HG02759 (cell line): ENCODE measurements around the gene MIDN.

Experiments used
- ATAC-seq: cut with Tn5 transposase; IDR thresholded peaks from one replicate; pipeline ENCODE4 v1.9.1; 2021; ENCODE audit warnings: mild to moderate bottlenecking, moderate library complexity; ENCODE audit not compliant: unreplicated experiment

Gene MIDN

DNA sequence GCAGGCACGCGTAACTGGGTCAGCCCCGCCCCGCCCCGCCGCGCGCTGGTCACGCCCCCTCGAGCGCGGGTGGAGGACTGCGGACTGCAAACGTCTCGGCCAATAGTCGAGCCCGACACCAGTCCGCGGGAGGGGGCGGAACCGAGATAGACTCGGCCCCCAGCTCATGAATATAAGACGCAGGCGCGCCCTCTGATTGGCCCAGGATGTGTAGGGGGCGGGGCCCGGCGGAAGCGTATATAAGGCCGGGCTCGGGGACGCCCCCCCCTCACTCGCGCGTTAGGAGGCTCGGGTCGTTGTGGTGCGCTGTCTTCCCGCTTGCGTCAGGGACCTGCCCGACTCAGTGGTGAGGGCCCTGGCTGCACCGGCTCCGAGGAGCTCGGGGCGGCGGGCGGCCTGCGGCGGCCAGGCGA is 20.7 kb downstream of the MIDN start, which contains the start of gene CIRBP:
Gene CIRBP, plus strand, starts transcription at position 268 of the 413 bp plus-strand sequence. CDS start 1,602 bp downstream, outside the sequence.
- peak; percentile 54 for ATAC-seq

DNA sequence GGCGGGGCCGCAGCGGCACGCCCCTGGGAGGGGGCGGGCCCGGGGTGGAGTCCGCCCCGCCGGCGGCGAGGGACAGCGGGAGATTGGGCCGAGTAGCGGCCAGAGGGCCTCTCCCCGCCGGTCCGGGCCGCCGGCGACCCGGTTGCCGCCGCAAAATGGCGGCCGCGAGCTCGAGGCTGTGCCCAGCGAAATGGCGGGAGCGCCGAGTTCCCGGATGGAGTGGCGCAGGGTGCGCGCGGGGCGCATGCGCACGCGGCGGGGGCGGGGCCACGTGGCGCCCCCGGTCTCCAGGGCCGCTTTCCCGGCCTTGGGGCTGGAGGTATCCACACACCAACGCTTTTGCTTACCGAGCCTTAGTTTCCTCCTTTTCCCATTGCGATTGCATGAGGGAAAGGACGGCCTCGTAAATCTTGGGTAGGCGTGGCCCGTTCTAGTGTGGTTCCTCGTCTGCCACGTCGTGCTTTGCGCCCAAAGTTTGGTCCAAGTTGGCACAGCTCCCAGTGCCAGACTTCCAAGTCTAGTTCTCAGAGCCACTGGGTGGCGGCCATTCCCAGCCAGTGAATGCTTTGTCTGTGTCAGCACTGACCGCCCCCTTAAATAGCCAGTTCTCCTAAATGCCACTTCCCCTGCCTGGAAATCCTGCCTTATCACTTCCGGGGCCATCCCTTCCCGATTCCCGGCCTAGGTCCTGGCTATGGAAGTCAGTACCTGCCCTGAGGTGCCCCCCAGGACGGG is 21.3 kb downstream of the MIDN start:
- ATAC-seq, result peak; percentile 37

DNA sequence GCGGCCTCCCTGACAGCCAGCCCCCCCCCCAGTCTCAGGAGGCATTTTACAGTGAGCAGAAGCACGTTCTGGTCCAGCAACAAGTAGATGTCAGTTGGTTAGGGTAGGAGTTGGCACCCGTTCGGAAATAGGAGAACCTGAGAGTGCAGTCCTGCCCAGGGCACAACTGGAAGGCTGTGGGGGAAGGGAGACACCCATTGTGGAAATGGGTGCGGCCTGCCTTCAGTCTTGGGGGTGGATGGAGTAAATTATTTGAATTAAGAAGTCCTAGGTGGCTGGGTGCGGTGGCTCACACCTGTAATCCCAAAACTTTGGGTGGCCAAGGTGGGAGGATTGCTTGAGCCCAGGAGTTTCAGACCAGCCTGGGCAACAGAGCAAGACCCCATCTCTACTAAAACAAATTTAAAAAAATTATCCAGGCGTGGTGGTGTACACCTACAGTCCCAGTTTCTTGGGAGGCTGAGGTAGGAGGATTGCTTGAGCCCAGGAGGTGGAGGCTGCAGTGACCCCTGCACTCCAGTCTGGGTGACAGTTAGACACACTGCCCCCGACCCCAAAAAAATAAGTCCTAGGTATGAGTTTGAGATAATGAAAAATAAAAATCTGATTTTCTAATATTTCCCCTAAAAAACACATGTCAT is 21.9 kb downstream of the MIDN start:
- no peak for ATAC-seq

DNA sequence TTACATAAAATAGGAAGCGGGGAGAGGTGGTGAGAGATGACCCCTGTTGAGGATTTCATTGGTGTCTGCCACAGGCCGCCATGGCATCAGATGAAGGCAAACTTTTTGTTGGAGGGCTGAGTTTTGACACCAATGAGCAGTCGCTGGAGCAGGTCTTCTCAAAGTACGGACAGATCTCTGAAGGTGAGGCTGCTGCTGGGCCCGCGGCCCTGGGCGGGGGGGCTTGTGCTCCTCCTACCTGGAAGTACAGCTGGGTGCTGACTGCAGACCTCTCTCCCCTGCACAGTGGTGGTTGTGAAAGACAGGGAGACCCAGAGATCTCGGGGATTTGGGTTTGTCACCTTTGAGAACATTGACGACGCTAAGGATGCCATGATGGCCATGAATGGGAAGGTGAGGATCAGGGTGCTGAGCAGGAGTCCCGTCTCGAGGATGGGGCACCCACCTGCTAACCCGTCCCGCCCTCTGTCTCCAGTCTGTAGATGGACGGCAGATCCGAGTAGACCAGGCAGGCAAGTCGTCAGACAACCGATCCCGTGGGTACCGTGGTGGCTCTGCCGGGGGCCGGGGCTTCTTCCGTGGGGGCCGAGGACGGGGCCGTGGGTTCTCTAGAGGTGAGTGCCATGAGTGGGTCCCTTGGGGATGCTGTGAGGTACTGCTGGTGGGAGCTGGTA is 22.6 kb downstream of the MIDN start:
- no peak for ATAC-seq

DNA sequence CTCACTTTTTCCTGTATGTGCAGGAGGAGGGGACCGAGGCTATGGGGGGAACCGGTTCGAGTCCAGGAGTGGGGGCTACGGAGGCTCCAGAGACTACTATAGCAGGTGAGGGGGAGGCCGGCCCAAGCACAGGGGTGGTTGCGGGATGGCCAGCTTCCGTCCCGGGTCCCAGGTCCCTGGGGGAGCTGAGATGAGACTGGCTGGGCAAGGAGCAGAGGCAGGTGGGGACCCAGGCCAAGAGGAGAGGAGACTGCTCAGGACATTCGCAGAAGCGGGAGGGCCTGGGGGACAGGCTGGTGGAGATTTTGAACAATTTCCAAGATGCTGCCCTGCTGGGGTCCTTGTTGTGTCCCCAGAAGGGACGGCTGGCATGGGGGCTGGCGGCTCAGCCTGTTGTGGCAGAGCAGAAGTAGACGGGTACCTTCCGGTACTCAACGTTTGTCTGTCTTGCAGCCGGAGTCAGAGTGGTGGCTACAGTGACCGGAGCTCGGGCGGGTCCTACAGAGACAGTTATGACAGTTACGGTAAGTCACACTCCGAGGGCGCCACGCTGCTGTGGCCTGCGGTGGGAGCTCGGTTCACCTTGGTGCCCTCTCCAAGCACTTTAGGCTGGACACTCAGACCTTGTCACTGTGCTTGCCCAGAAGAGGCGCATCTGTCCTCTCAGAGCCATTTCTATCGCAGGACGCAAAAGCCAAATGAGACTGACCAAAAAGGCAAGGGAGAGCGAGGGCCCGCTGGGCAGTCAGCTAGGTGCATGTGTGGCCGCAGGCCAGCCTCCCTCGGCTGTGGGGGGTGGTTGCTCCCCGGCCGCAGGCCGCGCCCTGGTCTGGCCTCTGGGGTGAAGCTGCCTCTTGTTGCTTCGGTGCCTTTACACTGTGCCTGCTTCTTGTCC is 23.4 kb downstream of the MIDN start:
- no peak for ATAC-seq

DNA sequence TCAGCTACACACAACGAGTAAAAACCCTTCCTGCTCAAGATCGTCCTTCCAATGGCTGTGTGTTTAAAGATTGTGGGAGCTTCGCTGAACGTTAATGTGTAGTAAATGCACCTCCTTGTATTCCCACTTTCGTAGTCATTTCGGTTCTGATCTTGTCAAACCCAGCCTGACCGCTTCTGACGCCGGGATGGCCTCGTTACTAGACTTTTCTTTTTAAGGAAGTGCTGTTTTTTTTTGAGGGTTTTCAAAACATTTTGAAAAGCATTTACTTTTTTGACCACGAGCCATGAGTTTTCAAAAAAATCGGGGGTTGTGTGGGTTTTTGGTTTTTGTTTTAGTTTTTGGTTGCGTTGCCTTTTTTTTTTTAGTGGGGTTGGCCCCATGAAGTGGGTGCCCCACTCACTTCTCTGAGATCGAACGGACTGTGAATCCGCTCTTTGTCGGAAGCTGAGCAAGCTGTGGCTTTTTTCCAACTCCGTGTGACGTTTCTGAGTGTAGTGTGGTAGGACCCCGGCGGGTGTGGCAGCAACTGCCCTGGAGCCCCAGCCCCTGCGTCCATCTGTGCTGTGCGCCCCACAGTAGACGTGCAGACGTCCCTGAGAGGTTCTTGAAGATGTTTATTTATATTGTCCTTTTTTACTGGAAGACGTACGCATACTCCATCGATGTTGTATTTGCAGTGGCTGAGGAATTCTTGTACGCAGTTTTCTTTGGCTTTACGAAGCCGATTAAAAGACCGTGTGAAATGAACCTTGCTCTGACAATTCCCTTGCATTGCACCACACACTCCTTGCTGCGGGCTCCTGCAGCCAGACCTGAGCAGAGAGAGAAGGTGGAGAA is 24.3 kb downstream of the MIDN start:
- ATAC-seq, result no peak

DNA sequence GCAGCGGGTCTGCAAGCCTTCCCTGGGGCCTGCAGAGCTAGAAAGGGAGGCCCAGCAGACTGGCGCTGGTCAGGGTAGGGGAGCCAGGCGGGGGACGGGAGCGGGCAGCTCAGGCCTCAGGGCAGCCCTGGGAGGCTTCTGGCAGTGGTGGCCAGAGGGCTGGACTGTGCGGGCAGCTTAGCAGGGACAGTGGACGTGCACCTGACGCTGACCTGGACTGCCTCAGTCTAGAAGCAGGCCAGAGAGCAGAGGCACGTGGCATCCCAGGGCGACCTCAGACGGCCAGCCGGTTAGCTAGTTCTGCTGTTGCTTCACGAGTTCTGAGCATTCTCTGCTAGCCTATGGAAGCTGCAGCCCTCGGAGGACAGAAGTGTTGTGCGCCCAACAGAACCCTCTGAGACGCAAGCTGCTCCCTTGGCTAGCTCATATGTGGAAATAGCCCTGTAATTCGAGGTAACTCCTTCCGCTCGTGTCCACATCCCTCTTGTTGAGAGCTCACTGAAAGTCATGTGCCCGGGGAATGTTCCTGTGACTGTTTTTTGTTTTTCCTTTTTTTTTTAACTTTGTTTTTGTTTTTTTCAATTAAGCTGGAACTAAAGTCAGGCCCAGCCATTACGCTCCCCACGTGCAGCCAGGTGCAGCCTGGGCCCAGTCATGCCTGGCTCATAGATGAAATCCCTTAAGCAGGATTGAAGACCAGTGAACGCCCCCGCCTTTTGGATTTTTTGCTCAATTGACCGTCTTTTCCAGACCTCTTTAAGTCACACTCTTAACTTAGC is 25.1 kb downstream of the MIDN start:
- ATAC-seq, result no peak

DNA sequence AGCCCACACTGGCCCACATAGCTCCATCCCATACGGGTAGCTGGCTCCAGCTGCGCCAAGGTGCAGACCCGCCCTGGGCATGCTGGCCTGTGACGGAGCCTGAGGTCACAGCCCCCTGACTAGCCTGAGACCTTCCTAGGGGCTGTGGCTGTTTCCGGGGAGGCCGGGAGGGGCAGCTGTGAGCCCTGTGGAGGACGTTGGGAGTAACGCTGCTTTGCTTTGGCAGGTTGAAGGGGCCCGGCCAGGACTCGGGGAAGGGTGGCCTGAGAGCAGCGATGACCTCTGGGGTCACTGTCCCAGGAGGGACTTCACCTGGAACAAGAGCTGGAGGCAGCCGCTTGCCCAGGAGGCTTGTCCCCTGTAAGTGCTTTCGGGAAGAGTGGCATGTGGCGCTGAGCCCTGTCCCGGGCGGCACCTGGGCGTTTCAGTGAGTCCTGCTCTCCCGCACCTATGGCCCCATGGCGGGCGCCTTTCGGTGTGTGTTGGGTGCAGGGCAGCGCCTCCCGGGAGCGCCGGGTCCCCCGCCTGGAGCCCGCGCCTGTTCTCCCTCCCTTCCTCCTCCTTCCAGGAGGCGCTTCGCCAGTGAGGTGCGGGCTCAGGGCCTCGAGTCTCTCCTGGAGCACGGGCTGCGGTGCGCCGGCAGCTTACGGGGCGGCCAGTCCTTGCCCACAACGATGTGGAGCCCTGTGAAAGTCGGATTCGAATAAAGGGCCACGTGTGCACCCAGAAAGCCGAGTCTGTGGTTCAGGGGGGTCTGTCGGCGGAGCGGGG is 25.9 kb downstream of the MIDN start:
- ATAC-seq, result no peak

DNA sequence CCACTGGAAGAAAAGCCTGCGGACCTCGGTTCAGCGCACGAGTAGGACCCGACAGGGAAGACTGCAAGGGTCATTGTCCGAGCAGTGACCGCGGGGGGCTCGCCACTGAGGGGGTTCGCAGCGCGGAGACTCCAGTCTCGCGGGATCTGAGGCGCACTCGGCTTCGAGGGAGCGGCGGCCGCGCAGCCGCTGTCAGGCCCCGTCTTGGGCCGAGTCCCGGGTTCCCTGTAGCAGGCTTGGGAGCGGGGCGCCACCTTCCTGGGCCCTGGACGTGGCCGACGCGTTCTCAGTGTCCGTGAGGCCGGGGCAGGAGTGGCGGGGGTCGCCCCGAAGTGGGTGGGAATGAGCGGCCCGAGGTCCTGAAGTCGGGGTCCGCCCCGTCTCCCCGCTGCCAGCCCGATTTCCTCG is 26.5 kb downstream of the MIDN start:
- ATAC-seq, result no peak

DNA sequence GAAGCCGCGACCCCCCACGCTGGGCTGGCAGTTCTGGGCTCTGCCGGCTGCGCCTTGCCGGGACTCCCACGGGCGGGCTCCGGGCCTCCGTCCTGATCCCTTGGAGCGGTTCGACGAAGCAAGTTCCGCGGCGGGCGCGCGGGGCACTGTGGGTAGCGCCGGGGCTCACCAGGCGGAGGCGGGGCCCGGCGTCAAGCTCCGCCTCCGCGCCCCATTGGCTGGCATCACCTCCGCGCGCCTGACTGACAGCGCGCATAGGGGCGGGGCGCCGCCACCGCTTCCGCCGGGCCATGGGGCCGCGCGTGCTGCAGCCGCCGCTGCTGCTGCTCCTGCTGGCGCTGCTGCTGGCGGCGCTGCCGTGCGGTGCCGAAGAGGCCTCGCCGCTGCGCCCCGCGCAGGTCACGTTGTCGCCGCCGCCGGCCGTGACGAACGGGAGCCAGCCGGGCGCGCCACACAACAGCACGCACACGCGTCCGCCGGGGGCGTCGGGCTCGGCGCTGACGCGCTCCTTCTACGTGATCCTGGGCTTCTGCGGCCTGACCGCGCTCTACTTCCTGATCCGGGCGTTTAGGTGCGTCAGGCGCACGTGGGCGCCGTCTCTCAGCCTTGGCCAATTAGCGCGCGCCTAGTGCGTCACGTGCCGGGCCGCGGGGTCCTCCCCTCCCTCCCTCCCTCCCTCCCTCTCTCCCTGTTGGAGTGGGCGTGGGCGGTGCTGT is 27.0 kb downstream of the MIDN start, which contains the start of gene FAM174C:
Gene FAM174C, plus strand, starts transcription at position 271 of the 716 bp plus-strand sequence. Its CDS starts 20 bp downstream, at position 291.
- ATAC-seq, result peak; percentile 78

DNA sequence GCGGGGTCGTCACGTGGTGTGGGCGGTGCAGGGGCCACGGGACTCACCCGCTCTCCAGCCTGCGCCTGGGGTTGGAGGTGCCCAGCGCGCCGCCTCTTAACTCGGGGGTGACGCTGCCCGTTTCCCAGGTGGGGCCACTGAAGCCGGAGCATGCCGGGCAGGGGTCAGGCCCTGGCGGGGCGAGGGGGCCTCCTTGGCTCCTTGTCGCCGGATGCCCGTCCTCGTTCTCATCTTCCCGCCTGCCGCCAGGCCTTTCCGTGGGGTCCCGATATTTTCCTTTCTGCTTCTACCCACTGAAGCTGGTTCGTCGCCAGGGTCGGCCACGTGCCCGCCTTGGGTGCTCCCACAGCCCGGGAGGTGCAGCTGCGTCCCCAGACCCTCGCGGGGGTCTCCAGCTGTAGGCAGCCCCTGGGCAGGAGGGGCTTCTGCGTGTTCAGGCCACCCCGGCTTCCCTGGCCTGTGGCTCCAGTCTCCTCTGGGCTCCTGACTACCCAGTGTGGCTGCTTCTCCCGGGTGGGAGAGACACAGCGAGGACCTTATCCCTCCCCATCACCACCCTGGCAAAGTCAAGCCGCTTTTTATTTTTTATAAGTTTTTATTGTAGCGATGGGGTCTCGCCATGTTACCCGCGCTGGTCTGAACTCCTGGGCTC is 27.7 kb downstream of the MIDN start:
- ATAC-seq, result no peak

DNA sequence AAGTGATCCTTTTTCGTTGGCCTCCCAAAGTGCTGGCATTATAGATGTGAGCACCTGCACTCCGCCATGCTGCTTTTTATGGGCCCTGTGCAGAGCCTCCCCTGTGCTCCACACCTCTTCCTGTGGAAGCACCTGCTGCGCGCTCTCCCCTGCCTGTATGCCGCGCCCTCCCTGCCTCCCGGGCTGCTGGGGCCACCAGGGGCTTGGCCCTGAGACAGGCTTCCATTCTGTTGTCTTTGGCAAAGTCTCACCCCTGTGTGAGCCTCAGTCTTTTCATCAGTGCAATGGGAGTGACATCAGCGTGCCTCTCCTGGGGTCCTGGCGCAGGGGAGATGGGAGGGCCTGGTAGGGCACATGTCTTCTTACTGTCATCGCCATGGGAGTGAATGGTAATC is 28.2 kb downstream of the MIDN start:
- ATAC-seq, result no peak

DNA sequence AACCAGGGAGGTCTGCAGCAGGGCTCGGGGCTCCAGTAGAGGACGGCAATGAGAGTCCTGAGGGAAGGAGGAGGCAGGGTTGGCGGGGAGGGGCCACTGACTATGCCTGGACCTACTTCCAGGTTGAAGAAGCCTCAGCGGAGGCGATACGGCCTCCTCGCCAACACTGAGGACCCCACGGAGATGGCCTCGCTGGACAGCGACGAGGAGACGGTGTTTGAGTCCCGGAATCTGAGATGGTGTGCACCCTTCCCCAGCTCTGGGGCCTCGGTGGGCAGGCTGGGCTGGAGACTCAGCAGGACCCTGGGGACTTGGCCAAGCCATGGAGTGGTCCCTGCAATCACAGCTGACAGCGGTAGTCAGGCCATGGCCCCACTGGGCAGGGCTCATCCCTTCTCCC is 28.7 kb downstream of the MIDN start:
- no peak for ATAC-seq

DNA sequence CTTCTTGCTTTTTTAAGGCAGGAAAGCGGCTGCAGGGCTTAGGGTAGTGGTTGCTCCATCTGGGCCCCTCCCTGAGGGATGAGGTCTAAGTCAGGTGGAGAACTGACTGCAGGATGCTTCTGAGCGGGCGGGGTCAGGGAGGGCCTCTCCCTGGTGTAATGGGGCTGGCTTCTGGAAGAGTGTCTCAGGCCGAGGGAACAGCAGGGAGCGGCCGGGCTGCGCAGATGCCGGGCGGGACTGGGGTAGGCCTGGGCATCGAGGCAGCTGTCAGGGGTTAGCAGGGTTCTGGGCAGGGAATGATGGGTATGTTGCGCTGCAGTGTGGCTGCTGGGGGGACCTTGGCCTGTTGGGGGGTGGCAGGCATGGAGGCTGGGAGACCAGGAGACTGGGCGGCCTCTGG is 29.7 kb downstream of the MIDN start:
- ATAC-seq, result no peak

DNA sequence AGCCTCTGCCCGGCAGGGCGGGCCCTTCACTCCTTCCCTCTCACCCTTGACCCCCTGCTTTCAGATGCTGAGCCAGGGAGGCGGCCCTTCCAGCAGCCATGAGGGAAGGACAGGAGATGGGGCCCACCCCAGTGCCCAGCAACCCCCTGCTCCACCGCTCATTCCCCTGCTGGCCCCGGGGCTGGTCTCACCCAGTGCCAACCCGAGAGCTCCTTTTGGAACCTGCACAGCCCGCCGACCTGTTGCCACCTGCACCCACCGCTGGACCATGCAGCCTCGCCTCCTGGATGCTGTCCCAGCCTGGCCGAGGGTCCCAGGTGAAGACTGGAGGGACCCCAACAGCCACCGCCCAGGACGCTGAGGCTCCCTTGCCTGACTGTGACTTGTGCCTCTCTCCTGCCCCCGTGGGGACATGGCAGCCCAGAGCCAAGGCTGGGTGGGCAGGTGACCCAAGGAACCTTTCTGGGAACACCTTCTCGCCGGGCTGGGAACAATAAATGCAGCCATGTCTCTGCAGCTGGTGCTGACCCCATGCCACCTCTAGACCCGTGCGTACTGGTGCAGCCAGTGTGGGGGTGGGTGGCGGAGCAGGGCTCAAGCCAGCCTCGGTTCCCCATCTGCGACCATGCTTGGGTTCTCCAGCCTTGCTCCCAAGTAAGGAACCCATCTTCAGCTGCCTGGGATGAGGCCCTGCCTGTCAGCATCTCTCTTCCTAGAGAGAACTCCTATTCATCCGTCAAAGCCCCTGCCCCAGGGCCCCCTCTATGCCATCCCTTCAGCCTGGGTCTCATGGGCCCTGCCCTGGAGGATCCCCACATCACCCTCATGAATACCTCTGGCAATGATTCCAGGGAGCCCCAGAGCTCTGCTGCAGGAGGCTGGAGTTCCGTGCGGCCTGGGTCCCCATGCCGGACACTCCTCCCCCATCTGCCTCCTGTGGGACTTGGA is 30.6 kb downstream of the MIDN start:
- no peak for ATAC-seq

DNA sequence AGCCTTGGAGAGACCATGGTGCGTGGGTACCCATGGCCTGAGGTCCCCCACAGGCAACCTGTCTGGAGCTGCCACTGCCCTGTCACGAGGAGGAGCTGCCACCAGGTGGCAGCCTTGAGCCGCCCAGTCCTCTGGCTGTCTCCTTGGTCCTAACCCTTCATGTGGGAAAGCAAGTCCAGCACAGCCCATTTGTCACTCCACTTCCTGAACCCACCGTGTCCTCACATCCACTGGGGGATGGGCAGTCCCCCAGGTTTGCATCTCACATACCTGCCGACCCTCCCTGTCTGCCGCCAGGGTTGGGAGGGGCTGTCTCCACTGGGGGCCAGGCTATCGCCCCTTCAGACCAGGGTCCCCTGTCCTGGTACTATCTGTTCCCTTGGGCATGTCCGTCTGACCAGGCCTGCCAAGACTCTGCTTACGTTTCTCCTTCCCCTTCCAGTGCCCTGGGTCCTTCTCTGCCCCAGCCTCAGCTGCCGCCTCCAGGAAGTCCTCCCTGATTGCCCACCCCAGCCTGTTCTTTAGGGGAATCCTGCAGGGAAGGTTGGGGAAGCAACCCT is 31.5 kb downstream of the MIDN start:
- no peak for ATAC-seq
